GM21381 (cell line): ENCODE measurements around the gene MX1.

Experiments used
- ATAC-seq: cut with Tn5 transposase; IDR thresholded peaks from one replicate; pipeline ENCODE4 v1.9.1; 2021; ENCODE audit warnings: mild to moderate bottlenecking, moderate library complexity; ENCODE audit not compliant: unreplicated experiment

Gene MX1

GRCh38 chr21:41487082-41487481 is 61.0 kb downstream of the MX1 start:
- ATAC-seq, result no peak

DNA sequence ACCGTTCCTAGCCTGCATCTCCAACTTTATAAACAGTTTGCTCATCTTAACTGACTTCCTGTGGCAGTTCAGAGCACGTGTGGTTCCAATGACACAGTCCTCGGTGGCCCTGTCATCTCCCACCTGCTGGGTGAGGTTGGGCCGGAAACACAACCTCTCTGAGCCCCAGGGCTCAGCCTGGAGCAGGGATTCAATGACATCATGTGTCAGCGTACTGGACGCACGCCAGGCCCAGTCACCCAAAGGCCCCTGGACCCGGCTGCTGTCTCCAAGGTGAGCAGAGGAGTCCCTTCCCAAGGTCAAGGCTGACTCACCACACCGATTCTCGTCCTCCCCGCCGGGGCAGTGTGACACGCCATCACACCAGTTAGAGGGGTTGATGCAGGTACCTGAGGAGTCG is 62.0 kb downstream of the MX1 start:
- no peak for ATAC-seq

GRCh38 chr21:41489329-41489728 is 63.3 kb downstream of the MX1 start:
- no peak for ATAC-seq

DNA sequence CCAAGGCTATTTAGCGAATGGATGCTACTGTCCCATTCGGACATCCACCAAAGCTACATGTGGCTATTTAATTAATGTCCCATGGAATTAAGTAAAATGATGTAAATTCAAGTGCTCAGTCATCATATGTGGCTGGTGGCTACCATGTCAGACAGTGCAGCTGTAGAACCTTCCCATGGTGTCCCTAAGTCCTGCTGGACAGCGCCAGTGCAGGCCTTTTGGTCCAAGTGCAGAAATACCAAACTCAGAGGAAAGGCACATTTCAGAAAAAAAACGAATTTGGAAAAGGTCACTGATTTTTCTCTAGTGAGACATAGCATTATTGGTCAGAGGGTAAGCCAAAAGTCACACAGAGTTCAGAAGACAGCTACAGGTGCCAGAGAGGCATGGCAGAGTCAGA is 64.3 kb downstream of the MX1 start:
- ATAC-seq, result no peak

GRCh38 chr21:41491412-41491811 is 65.4 kb downstream of the MX1 start:
- ATAC-seq, result no peak

GRCh38 chr21:41494242-41494641 is 68.2 kb downstream of the MX1 start:
- no peak for ATAC-seq

- no peak for ATAC-seq
These were observed 71.0 kb downstream of the MX1 start for GRCh38 chr21:41497008-41497407.

GRCh38 chr21:41497788-41498187 is 71.7 kb downstream of the MX1 start:
- no peak for ATAC-seq

GRCh38 chr21:41499920-41500319 is 73.9 kb downstream of the MX1 start:
- no peak for ATAC-seq

GRCh38 chr21:41500363-41500762 is 74.3 kb downstream of the MX1 start:
- no peak for ATAC-seq

DNA sequence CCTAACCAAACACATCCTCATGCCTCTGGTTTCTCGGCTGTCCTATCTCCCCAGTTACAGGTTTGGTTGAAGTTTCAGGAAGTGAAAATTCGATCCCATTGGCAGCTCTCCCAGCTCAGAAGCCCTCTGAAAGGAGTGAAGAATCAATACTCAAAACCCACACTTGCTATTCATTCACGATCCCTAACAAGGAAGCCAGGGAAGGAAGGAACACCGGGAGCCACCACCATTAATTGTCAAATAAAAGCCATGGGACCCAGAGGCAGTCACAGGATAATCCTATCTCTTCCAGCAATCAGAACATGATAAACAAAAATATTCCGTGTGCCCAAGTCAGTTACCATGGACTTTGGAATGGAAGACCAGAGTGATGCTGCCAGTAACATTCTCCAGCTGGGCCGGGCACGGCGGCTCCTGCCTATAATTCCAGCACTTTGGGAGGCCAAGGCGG is 74.9 kb downstream of the MX1 start:
- ATAC-seq, result no peak

DNA sequence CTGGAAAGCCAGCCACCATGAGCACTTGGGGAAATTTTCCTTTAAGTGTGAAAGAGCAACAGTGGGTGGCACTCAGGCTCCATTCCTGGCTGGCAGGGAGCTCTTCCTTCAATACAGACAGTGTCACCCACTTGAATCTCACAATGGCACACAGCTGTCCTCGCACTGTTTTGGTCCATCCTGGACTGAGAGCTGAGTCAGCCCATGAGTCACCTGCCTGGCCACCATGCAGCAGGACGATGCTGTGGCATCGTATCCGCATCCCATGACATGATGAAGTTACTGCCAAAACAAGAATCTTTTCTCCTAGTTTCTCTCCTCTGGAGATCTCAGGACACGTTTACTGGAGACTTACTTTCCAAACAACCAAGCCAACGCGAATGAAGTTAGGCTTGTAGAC is 75.9 kb downstream of the MX1 start:
- no peak for ATAC-seq

GRCh38 chr21:41503331-41503730 is 77.3 kb downstream of the MX1 start:
- no peak for ATAC-seq

GRCh38 chr21:41504030-41504429 is 78.0 kb downstream of the MX1 start:
- ATAC-seq, result no peak

GRCh38 chr21:41506005-41506594 is 80.1 kb downstream of the MX1 start:
- ATAC-seq, result no peak

- no peak for ATAC-seq
These were observed 80.8 kb downstream of the MX1 start for GRCh38 chr21:41506611-41507520.

DNA sequence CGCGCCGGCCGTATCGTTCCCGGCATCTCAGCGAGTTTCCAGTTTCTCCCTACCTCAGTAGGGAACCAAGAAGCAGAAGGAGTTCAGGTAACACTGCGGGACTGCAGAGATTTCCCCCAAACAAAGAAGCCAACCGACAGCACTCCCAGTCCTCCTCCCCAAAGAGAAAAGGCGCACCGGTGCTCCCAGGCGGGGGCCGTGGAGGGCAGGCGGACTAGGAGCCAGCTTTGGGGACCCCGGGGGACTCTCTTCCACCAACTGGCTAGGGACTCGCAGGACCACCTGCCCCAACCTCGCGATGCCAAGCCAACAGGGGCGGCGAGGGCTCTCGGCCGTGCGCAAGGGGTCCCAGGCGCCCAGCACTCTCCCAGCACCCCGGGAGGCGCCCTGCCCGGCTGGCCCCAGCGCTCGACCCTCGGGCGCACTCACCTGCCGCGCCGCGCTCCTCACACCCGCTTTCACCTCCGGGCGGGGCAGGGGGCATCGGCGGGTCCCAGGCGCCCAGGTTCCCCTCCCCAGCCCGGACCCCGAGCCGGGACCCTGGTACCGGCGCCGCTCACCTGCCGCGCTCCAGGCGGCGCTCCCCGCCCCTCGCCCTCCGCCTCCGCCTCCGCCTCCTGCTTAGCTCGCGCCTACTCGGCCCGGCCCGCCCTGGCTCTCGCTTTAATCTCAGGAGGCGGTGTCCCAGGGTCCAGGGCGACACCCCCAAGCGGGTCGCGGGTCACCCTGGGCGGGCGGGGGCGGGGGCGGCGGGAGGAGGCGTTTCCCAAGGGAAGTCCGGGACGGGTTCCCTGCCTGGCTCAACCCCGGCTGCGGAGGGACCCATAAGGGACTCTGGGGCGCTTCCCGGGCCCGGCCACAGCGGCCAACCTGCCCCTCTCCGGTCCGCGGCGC is 81.7 kb downstream of the MX1 start, which contains the start of gene TMPRSS2:
TMPRSS2 (minus strand) TSS at position 638 of the 894 bp plus-strand sequence. CDS start 10,025 bp downstream, outside the sequence.
- no peak for ATAC-seq

- ATAC-seq, result no peak
These were observed 82.5 kb downstream of the MX1 start for GRCh38 chr21:41508415-41509144.
